IMR-90 (cell line): ENCODE data around the gene SOX1.

Experiments used
- CEBPB ChIP-seq: IDR thresholded peaks from 2 replicates; pipeline ENCODE4 v1.6.1; 2012; ENCODE audit warnings: low read depth, low read length, improper control_type of control experiment
- CTCF ChIP-seq: conservative IDR thresholded peaks from 2 replicates; pipeline ENCODE4 v1.5.1; 2012; ENCODE audit warnings: mild to moderate bottlenecking, low read depth, low read length, improper control_type of control experiment
- ELK1 ChIP-seq: fragments of 150-350 bp; IDR thresholded peaks from 2 replicates; pipeline ENCODE4 v1.6.1; 2016; ENCODE audit warnings: low read depth, mild to moderate bottlenecking, low read length, moderate library complexity, borderline replicate concordance
- MAFK ChIP-seq: IDR thresholded peaks from 2 replicates; pipeline ENCODE4 v1.6.1; 2012; ENCODE audit warnings: low read depth, low read length, improper control_type of control experiment
- POLR2A ChIP-seq: IDR thresholded peaks from 2 replicates; pipeline ENCODE4 v1.6.1; 2012; ENCODE audit warnings: mild to moderate bottlenecking, low read depth, low read length
- RCOR1 ChIP-seq: IDR thresholded peaks from 2 replicates; pipeline ENCODE4 v1.6.1; 2012; ENCODE audit warnings: mild to moderate bottlenecking, low read length, improper control_type of control experiment; ENCODE audit not compliant: insufficient replicate concordance
- RFX5 ChIP-seq: IDR thresholded peaks from 2 replicates; pipeline ENCODE4 v1.8.0; 2012; ENCODE audit warnings: low read depth, mild to moderate bottlenecking, low read length, moderate library complexity
- SMC3 ChIP-seq: fragments of 150-350 bp; IDR thresholded peaks from 2 replicates; pipeline ENCODE4 v1.6.1; 2016; ENCODE audit warnings: low read depth, mild to moderate bottlenecking, antibody characterized with exemption, low read length, moderate library complexity
- USF2 ChIP-seq: fragments of 150-350 bp; IDR thresholded peaks from 2 replicates; pipeline ENCODE4 v1.6.1; 2017; ENCODE audit warnings: mild to moderate bottlenecking, antibody characterized with exemption, low read length, low read depth

DNA sequence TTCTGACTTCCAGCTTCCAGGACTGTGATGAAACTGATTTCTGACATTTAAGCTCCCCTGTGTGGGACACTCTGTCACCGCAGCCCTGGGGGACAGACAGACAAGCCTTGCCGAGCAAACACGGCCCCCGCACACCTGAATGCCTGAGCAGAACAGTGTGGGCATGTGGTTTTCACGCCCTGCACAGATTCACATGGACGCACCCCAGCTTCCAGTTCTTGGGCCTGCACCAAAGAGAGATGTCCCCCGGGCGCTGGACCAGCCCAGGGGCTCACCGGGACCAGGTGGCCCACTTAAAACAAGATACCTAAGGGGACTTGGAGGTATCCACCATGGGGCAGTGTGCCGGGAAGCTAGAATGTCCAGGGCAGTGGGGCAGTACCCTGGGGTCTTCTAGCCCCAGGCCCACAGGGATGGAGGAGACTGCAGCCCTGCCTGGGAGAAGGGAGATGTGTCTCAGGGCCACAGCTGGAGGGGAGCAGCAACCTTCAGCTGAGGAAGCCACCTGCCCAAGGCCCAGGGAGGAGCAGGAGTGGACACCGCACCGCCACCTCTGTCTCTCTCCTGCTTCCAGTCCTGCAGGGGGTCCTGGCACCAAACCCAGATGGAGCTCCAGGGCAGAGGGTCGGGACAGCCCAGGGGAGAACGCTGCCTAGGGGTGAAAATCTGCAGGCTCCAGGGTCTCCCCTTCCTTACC, 50.5 kb downstream of the SOX1 start:
- TF ChIP-seq CTCF (no peak), MAFK (no peak), CEBPB (no peak), USF2 (no peak), POLR2A (no peak), RFX5 (no peak), SMC3 (no peak), ELK1 (no peak), RCOR1 (no peak)
